Measurements from ENCODE around the gene GPR132. TPM values are rescaled to one million over a fixed set of nuclear protein-coding genes. Genes with fewer than 3 reads are reported as not detected.

The GPR132 gene
- total RNA-seq, 1 donor from 2014 or later = 0.24 TPM

DNA sequence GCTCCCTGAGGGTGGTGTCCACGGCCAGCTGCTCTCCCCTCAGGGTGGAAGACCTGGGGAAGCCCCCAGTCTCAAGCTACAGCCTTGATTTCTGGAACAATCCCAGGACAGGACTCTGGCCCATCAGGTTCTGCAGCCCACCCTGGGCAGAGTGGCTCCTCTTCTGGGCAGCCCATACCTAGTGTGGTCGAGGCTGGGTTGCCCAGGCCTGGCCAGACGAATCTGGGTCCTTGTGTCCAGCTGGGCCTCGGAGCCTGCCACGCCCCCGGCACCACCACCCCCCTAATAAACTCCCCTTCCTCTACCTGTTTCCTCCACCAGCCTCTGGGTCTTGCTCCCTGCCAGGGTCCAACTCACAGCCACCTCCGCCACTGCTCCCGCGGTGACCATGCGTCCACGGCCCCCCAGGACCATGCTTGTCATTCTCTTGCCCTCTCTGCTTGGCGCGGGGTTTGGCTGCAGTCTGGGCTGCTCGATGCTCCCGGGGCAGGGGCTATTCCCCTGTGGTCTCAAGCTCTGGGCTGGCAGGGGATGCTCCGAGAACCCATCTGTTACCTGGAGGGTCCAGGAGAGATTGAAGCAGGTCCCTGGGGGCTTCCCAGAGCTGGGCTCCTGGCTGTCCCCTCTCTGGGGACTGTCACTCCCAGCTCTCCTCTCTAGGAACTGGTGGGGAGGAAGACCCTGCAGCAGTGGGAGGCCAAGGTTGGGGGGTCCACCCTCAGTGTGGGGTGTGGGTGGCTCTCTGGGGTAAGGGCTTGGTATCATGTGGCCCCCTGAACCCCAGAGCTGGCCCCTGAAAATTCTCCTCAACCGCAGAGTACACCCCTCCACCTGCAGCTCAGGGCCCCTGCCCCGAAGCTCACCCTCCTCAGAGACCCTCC is 8.7 kb upstream of the GPR132 start:
- TF ChIP-seq, protein P1, sequence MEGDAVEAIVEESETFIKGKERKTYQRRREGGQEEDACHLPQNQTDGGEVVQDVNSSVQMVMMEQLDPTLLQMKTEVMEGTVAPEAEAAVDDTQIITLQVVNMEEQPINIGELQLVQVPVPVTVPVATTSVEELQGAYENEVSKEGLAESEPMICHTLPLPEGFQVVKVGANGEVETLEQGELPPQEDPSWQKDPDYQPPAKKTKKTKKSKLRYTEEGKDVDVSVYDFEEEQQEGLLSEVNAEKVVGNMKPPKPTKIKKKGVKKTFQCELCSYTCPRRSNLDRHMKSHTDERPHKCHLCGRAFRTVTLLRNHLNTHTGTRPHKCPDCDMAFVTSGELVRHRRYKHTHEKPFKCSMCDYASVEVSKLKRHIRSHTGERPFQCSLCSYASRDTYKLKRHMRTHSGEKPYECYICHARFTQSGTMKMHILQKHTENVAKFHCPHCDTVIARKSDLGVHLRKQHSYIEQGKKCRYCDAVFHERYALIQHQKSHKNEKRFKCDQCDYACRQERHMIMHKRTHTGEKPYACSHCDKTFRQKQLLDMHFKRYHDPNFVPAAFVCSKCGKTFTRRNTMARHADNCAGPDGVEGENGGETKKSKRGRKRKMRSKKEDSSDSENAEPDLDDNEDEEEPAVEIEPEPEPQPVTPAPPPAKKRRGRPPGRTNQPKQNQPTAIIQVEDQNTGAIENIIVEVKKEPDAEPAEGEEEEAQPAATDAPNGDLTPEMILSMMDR (conservative IDR thresholded peaks at IDR 0.05) = no peak
- DNase-seq (ENCODE audit: extremely low spot score, unreplicated experiment) = peak; percentile 68
- Mint-ChIP-seq H3K9me3 (no peaks in the 10 kb centered on the region), H3K4me1 (ENCODE audit: unreplicated experiment) (peaks cover 4% of the 10 kb centered on the region), H3K27me3 (peaks cover 7% of the 10 kb centered on the region), H3K27ac (no peak overlapping the region), H3K36me3 (no peaks in the 10 kb centered on the region), H3K4me3 (no peak overlapping the region)

DNA sequence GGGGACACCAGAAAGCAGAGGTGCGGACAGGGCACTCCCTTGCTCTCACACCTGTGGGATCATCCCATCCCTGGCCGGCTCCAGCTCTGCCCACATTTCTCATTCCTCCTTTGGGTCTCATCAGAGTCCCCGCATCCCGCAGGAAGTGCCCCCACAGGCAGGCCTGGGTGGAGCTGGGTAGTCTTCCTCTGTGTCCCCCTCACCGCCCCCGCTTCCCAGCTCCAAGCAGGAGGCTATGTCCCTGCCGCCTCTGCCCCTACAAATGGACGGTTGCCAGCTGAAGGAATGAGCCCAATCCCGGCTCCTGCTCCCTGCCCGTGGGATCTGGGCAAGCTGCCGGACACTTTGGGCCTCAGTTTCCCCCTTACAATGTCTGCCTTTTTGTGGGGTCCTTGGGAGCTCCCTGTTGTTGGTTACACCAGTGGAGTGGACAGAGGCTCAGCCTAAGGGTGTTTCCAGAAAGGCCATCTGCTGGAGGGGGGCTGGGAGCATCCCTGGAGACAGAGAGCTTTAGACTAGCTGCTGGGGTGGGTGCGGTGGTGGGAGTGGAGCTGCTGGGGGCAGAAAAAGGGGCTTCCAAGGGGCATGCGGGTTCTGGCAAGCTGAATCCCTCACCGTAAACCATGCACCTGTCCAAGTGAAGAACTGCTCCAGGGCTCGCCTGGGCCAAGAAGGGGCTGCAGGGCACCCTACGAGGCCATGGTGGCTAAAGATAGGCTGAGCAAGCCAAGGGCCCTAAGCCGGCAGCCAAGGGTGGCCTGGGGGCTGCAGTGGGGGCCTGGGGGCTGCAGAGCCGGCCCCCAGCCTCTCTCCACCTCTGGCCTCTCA is 7.9 kb upstream of the GPR132 start:
- TF ChIP-seq, protein P1 (conservative IDR thresholded peaks at IDR 0.05) = no peak
- peak; percentile 66 for DNase-seq (ENCODE audit: extremely low spot score, unreplicated experiment)
- Mint-ChIP-seq H3K4me1 (ENCODE audit: unreplicated experiment) (peaks cover 4% of the 10 kb centered on the region), H3K27me3 (peaks cover 7% of the 10 kb centered on the region), H3K4me3 (no peak overlapping the region), H3K27ac (no peak overlapping the region), H3K9me3 (no peaks in the 10 kb centered on the region), H3K36me3 (no peaks in the 10 kb centered on the region)

DNA sequence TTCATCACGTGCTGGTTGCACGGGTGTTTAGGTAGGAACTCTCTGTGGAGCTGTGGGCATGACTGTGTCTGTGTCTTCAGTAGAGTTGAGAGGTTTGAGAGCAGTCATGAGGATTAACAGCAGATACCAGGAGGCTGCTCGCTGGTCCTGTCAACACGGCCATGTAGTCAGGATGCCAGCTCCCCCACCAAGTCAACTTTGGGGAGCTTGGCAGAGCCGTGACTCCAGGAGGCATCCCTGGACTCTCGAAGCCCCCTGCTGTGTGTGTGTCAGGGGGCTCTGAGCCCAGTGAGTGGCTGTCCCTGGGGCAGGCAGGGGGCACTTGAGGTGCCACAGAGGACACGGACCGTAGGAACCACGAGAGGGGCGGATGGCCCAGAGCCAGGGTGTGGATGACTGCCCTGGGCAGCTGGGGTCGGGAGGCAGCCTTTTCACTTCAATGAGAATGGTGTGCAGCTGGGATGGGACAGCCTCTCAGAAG is 7.2 kb upstream of the GPR132 start:
- Mint-ChIP-seq H3K27ac (no peak overlapping the region), H3K4me3 (no peak overlapping the region), H3K36me3 (no peaks in the 10 kb centered on the region), H3K27me3 (peaks cover 7% of the 10 kb centered on the region), H3K4me1 (ENCODE audit: unreplicated experiment) (peaks cover 4% of the 10 kb centered on the region), H3K9me3 (no peaks in the 10 kb centered on the region)
- TF ChIP-seq, protein P1 (conservative IDR thresholded peaks at IDR 0.05) = no peak
- DNase-seq (ENCODE audit: extremely low spot score, unreplicated experiment) = no peak

DNA sequence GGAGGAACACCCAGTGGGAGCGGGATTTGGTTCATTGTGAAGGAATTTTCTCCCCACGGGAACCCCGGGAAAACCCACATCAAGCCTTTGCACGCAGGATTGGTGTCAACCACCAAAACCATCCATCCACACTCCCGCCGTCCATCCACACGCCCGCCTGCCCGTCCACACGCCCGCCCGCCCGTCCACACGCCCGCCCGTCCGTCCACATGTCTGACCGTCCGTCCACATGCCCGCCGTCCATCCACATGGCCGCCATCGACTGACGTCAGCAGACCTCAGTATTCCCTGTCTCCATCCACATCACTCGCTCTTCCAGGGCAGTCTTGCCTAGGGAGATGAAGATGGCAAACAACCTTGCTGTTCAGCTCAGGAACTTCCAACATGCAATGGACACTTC is 6.7 kb upstream of the GPR132 start:
- Mint-ChIP-seq H3K4me3 (no peak overlapping the region), H3K9me3 (no peaks in the 10 kb centered on the region), H3K36me3 (no peaks in the 10 kb centered on the region), H3K27ac (no peak overlapping the region), H3K4me1 (ENCODE audit: unreplicated experiment) (no peaks in the 10 kb centered on the region), H3K27me3 (peaks cover 7% of the 10 kb centered on the region)
- TF ChIP-seq, protein P1 (conservative IDR thresholded peaks at IDR 0.05) = no peak
- no peak for DNase-seq (ENCODE audit: extremely low spot score, unreplicated experiment)

DNA sequence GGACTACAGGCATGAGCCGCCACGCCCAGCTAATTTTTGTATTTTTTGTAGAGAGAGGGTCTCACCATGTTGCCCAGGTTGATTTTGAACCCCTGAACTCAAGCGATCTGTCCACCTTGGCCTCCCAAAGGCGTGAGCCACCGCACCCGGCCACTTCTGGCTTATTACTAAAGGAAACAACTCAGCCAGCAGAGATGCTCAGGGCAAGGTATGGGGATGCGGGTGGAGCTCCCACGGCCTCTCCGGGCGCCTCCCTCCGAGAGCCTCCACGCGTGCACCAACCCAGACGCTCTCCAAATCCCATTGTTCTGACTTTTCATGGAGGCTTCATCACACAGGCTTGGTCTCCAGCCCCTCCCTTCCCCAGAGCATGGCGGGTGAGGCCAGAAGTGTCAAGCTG is 6.1 kb upstream of the GPR132 start:
- H3K4me1 Mint-ChIP-seq (ENCODE audit: unreplicated experiment) = no peaks in the 10 kb centered on the region
- TF ChIP-seq, protein P1 (conservative IDR thresholded peaks at IDR 0.05) = no peak
- no peaks in the 10 kb centered on the region for H3K9me3 Mint-ChIP-seq
- H3K27ac Mint-ChIP-seq = no peak overlapping the region
- no peaks in the 10 kb centered on the region for H3K36me3 Mint-ChIP-seq
- DNase-seq (ENCODE audit: extremely low spot score, unreplicated experiment) = no peak
- no peak overlapping the region for H3K4me3 Mint-ChIP-seq
- peaks cover 7% of the 10 kb centered on the region for H3K27me3 Mint-ChIP-seq

Measured in type B pancreatic cell (in vitro differentiated cells).